HepG2 (cell line): ENCODE results near the gene CD48. TPM values are rescaled to one million over a fixed set of nuclear protein-coding genes. Genes with fewer than 3 reads are reported as not detected.

Experiments used
- AKNA ChIP-seq: sonication (generic); formaldehyde crosslinking; IDR thresholded peaks from 2 replicates; pipeline ENCODE4 v1.4.0; 2020; ENCODE audit warnings: missing genetic modification reagents, borderline replicate concordance
- E2F5 ChIP-seq: sonication (generic); formaldehyde crosslinking; conservative IDR thresholded peaks from 2 replicates; pipeline ENCODE4 v1.4.0; 2020; ENCODE audit warnings: missing genetic modification reagents
- MATR3 ChIP-seq: sonication (generic); formaldehyde crosslinking; IDR thresholded peaks from 2 replicates; pipeline ENCODE4 v1.4.0; 2020; ENCODE audit warnings: missing genetic modification reagents
- MAX ChIP-seq: IDR thresholded peaks from 2 replicates; pipeline ENCODE4 v1.6.1; 2012; ENCODE audit warnings: inconsistent platforms
- RNF219 ChIP-seq: sonication (generic); formaldehyde crosslinking; IDR thresholded peaks from 2 replicates; pipeline ENCODE4 v1.5.0; 2020; ENCODE audit warnings: mild to moderate bottlenecking, missing genetic modification reagents
- SKI ChIP-seq: fragments of 450-650 bp; IDR thresholded peaks from one replicate; pipeline ENCODE4 v1.6.1; 2018; ENCODE audit warnings: mild to moderate bottlenecking; ENCODE audit not compliant: partially characterized antibody
- ZKSCAN5 ChIP-seq: sonication (generic); formaldehyde crosslinking; IDR thresholded peaks from 2 replicates; pipeline ENCODE4 v1.5.1; 2020; ENCODE audit warnings: mild to moderate bottlenecking, missing genetic modification reagents
- ZNF292 ChIP-seq: sonication (generic); formaldehyde crosslinking; IDR thresholded peaks from 2 replicates; pipeline ENCODE4 v1.8.1; 2022; ENCODE audit warnings: mild to moderate bottlenecking, low read depth, missing genetic modification reagents, borderline replicate concordance
- ZNF768 ChIP-seq: sonication (generic); formaldehyde crosslinking; IDR thresholded peaks from 2 replicates; pipeline ENCODE4 v1.4.0; 2020; ENCODE audit warnings: missing genetic modification reagents
- polyA plus RNA-seq, 8 experiments: library from polyadenylated mRNA; depleted of rRNA in 3 of 8; stranded (reverse) in 7 of 8; unstranded in 1 of 8; fragments of >200 nt; fragmentation: Illumina TruSeq in 4 of 8; extraction: Trizol in 4 of 8; gene quantifications; 2 replicates each; pipeline versions ENCODE4 v1.2.1 to v1.2.3, GENCODE V29; 2011 to 2016; ENCODE audit warnings: low read depth in 4 of 8, missing spikeins in 1 of 8, mixed read lengths in 1 of 8; ENCODE audit not compliant: insufficient read depth in 1 of 8
- total RNA-seq, 5 experiments: library from RNA; depleted of rRNA; stranded (reverse); fragments of >200 nt; fragmentation: Illumina TruSeq; extraction: Trizol; gene quantifications; 2 replicates each; pipeline ENCODE4 v1.2.3, GENCODE V29; 2016; ENCODE audit warnings: low read depth in 1 of 5

The CD48 gene
- total and polyA plus RNA-seq, 2 of the 13 experiments (the other 11 are each of a cell fraction or from before 2014, with no cell fraction given), result not detected

GRCh38 chr1:160742428-160743127 lies 31.0 kb upstream of the CD48 start (continued):
- TF ChIP-seq AKNA (CRISPR knock-in tag), result no peak
- no peak for TF ChIP-seq SKI
- no peak for TF ChIP-seq MATR3
- TF ChIP-seq RNF219 (CRISPR knock-in tag), result no peak
- no peak for TF ChIP-seq ZKSCAN5 (CRISPR knock-in tag)
- TF ChIP-seq ZNF768 (CRISPR knock-in tag), result no peak
- no peak for TF ChIP-seq ZNF292 (CRISPR knock-in tag)
- TF ChIP-seq E2F5 (CRISPR knock-in tag), result no peak
- no peak for TF ChIP-seq MAX
